NCI-H460 (cell line): Measurements from ENCODE around the gene LSAMP. TPM values are rescaled to one million over a fixed set of nuclear protein-coding genes. Genes with fewer than 3 reads are reported as not detected.
"Not testable (repeated sequence)": the region's sequence is repeated elsewhere in the genome, so short reads cannot be mapped to it uniquely, and the experiment has no call there.

Experiments
- DNase-seq: peaks from one replicate; pipeline ENCODE4 v3.0.0-alpha.2; 2016; ENCODE audit warnings: low read depth; ENCODE audit errors: extremely low read depth
- total RNA-seq: library from RNA; depleted of rRNA; stranded (reverse); fragments of >200 nt; shearing (Covaris generic); gene quantifications from 2 replicates; pipeline ENCODE4 v1.2.3, GENCODE V29; 2014

The LSAMP gene
- total RNA-seq, 1 experiment from 2014 or later, result 11.5 TPM

GRCh38 chr3:115828401-115828800 is 616.9 kb downstream of the LSAMP start:
- no peak for DNase-seq

GRCh38 chr3:115827495-115827894 is 617.8 kb downstream of the LSAMP start:
- no peak for DNase-seq

GRCh38 chr3:115825046-115825445 is 620.2 kb downstream of the LSAMP start:
- DNase-seq, result no peak

GRCh38 chr3:115823083-115823482 is 622.2 kb downstream of the LSAMP start:
- no peak for DNase-seq

GRCh38 chr3:115822579-115822978 is 622.7 kb downstream of the LSAMP start:
- DNase-seq, result no peak

GRCh38 chr3:115819785-115820384 is 625.4 kb downstream of the LSAMP start:
- DNase-seq, result peak; percentile 73

- DNase-seq, result peak; percentile 64
These were observed 630.4 kb downstream of the LSAMP start for GRCh38 chr3:115814778-115815380.

- DNase-seq, result no peak
These were observed 631.3 kb downstream of the LSAMP start for GRCh38 chr3:115814006-115814405.

- DNase-seq, result no peak
These were observed 636.5 kb downstream of the LSAMP start for GRCh38 chr3:115808816-115809215.

- DNase-seq, result no peak
These were observed 637.0 kb downstream of the LSAMP start for GRCh38 chr3:115808244-115808643.

- no peak for DNase-seq
These were observed 638.8 kb downstream of the LSAMP start for GRCh38 chr3:115806501-115806900.

- no peak for DNase-seq
These were observed 639.8 kb downstream of the LSAMP start for GRCh38 chr3:115805520-115805919.

GRCh38 chr3:115804713-115805119 is 640.6 kb downstream of the LSAMP start:
- DNase-seq, result peak; percentile 65

GRCh38 chr3:115804200-115804599 is 641.1 kb downstream of the LSAMP start:
- DNase-seq, result no peak

- DNase-seq, result no peak
These were observed 641.6 kb downstream of the LSAMP start for GRCh38 chr3:115803661-115804060.

GRCh38 chr3:115800489-115801075 is 644.7 kb downstream of the LSAMP start:
- peak; percentile 36 for DNase-seq

- DNase-seq, result not testable (repeated sequence)
These were observed 645.2 kb downstream of the LSAMP start for GRCh38 chr3:115800065-115800464.

- DNase-seq, result no peak
These were observed 652.9 kb downstream of the LSAMP start for GRCh38 chr3:115792206-115792955.

- DNase-seq, result not testable (repeated sequence)
These were observed 653.8 kb downstream of the LSAMP start for GRCh38 chr3:115791271-115792153.

GRCh38 chr3:115790759-115791158 is 654.5 kb downstream of the LSAMP start:
- DNase-seq, result peak; percentile 85
